GM10248 (cell line): ENCODE results near the gene DLL4.
A peak's percentile ranks its signal among the peaks of the same experiment; 100 is the strongest.

Source experiments
- CTCF ChIA-PET: fragments of 300-600 bp; sonication (Branson Sonifier 250); formaldehyde crosslinking; extraction: SDS; loops from one replicate; lab custom pipeline; 2021; ENCODE audit warnings: antibody characterized with exemption; lab: Yijun Ruan, JAX
- POLR2A ChIA-PET: fragments of 350-650 bp; sonication (Branson Sonifier 250); formaldehyde crosslinking; extraction: SDS; loops from one replicate; lab custom pipeline; 2020; ENCODE audit warnings: antibody characterized with exemption; lab: Yijun Ruan, JAX
- DNase-seq: peaks from one replicate; pipeline ENCODE4 v3.0.0; 2012; ENCODE audit errors: extremely low spot score
- CTCF ChIP-seq: IDR thresholded peaks from 2 replicates; pipeline ENCODE4 v1.5.1; 2012; ENCODE audit warnings: mild to moderate bottlenecking, low read depth; ENCODE audit errors: extremely low read depth, missing control alignments, control extremely low read depth

The DLL4 gene

GRCh38 chr15:40899536-40900207, 29.5 kb upstream of the DLL4 start:
- no peak for TF ChIP-seq CTCF
- POLR2A ChIA-PET, result no interaction called here
- no peak for DNase-seq
- CTCF ChIA-PET, result interaction anchor here (0.8 to 9.6 kb wide), 5 partner anchors 8 to 287 kb away, joined by 3 to 155 read pairs (median 5); partner anchors contain the start of gene RHOV

- no peak for DNase-seq
- POLR2A ChIA-PET, result no interaction called here
- CTCF ChIA-PET, result interaction anchor here (0.6 to 12.1 kb wide), 8 partner anchors 9 to 286 kb away, joined by 3 to 155 read pairs (median 4); partner anchors contain the start of genes DLL4 and RHOV
- no peak for TF ChIP-seq CTCF
These were observed 28.7 kb upstream of the DLL4 start for GRCh38 chr15:40900256-40901052.

GRCh38 chr15:40901053-40901443, 28.1 kb upstream of the DLL4 start:
- CTCF ChIA-PET, result interaction anchor here (0.6 to 12.1 kb wide), 6 partner anchors 30 to 285 kb away, joined by 3 to 155 read pairs (median 29); partner anchors contain the start of genes DLL4 and RHOV
- POLR2A ChIA-PET, result no interaction called here
- DNase-seq, result no peak
- TF ChIP-seq CTCF, result no peak

GRCh38 chr15:40902605-40903561, 26.3 kb upstream of the DLL4 start:
- ChIA-PET CTCF (interaction anchor here (0.8 to 12.1 kb wide), 33 partner anchors 7 to 430 kb away, joined by 3 to 215 read pairs (median 5); partner anchors contain the start of genes CHAC1, DLL4, GCHFR and NUSAP1), POLR2A (interaction anchor here (0.6 kb wide), 1 partner anchor 133 kb away, joined by 5 read pairs; no protein-coding TSS in a partner anchor)
- no peak for DNase-seq
- TF ChIP-seq CTCF, result peak; percentile 2

- CTCF ChIA-PET, result interaction anchor here (0.6 to 12.1 kb wide), 40 partner anchors 9 to 438 kb away, joined by 3 to 215 read pairs (median 4); partner anchors contain the start of genes CHAC1, CHP1, DLL4 and EXD1
- POLR2A ChIA-PET, result no interaction called here
- DNase-seq, result no peak
- TF ChIP-seq CTCF, result no peak
These were observed 24.5 kb upstream of the DLL4 start for GRCh38 chr15:40904552-40905201.
